HFFc6 (cell line): ENCODE results near the gene AOPEP. TPM values are rescaled to one million over a fixed set of nuclear protein-coding genes. Genes with fewer than 3 reads are reported as not detected.

Experiments
- DNase-seq: peaks from one replicate; pipeline ENCODE4 v3.0.0-alpha.2; 2018
- H3K27ac Mint-ChIP-seq: 2 replicates; pipeline ENCODE4 v1.8.0; 2020; ENCODE audit warnings: mild to moderate bottlenecking, mixed read lengths
- H3K27me3 Mint-ChIP-seq: 2 replicates; pipeline ENCODE4 v1.8.0; 2021; ENCODE audit warnings: mild to moderate bottlenecking, moderate library complexity, mixed read lengths; ENCODE audit not compliant: insufficient read depth
- H3K36me3 Mint-ChIP-seq: 2 replicates; pipeline ENCODE4 v1.8.0; 2021; ENCODE audit warnings: low read depth, mixed read lengths
- H3K4me1 Mint-ChIP-seq: 2 replicates; pipeline ENCODE4 v1.8.0; 2020; ENCODE audit warnings: low read depth, mixed read lengths
- H3K4me3 Mint-ChIP-seq: 2 replicates; pipeline ENCODE4 v1.8.0; 2020; ENCODE audit warnings: mild to moderate bottlenecking, moderate library complexity, mixed read lengths
- H3K9me3 Mint-ChIP-seq: 2 replicates; pipeline ENCODE4 v1.8.0; 2020; ENCODE audit warnings: mild to moderate bottlenecking, mixed read lengths
- CTCF ChIP-seq: fragments of 200-600 bp; sonication (generic); IDR thresholded peaks from 2 replicates; pipeline ENCODE4 v1.5.0; 2021; ENCODE audit warnings: antibody characterized with exemption, mild to moderate bottlenecking
- total RNA-seq, 6 experiments: library from RNA; stranded (reverse); fragmentation: NEBNext Ultra II Directional; extraction: Animal tissue kit (Norgen Biotek cat#: 25700); gene quantifications; 2 replicates in 1 of 6; 3 replicates in 5 of 6; pipeline ENCODE4 v1.2.3, GENCODE V29; 2021

Gene AOPEP
- total RNA-seq, 6 experiments from 2014 or later = 32.2 to 46.6 (median 36.3) TPM

- H3K27ac Mint-ChIP-seq = no peak overlapping the region
Observed at GRCh38 chr9:94703488-94704140, 22.9 kb upstream of the AOPEP start.

GRCh38 chr9:94705162-94705702 is 21.3 kb upstream of the AOPEP start:
- no peak for TF ChIP-seq CTCF
- DNase-seq = no peak
- H3K36me3 Mint-ChIP-seq = no peaks in the 10 kb centered on the region; the same call in 1 of the 2 replicates
- no peaks in the 10 kb centered on the region for H3K9me3 Mint-ChIP-seq
- H3K4me3 Mint-ChIP-seq = no peak overlapping the region
- peaks cover 17% of the 10 kb centered on the region for H3K4me1 Mint-ChIP-seq
- H3K27ac Mint-ChIP-seq = no peak overlapping the region
- H3K27me3 Mint-ChIP-seq = peaks cover 18% of the 10 kb centered on the region

More at GRCh38 chr9:94703488-94704140, 22.9 kb upstream of the AOPEP start:
- no peak for DNase-seq
- Mint-ChIP-seq H3K9me3 (no peaks in the 10 kb centered on the region), H3K36me3 (no peaks in the 10 kb centered on the region; the same call in 1 of the 2 replicates), H3K4me3 (no peak overlapping the region), H3K27me3 (peaks cover 18% of the 10 kb centered on the region), H3K4me1 (peaks cover 23% of the 10 kb centered on the region)
- TF ChIP-seq CTCF = no peak

- H3K4me1 Mint-ChIP-seq = peaks cover 12% of the 10 kb centered on the region
- no peak overlapping the region for H3K4me3 Mint-ChIP-seq
- TF ChIP-seq CTCF = no peak
- H3K36me3 Mint-ChIP-seq = no peaks in the 10 kb centered on the region; the same call in 1 of the 2 replicates
- peaks cover 20% of the 10 kb centered on the region for H3K27me3 Mint-ChIP-seq
- H3K9me3 Mint-ChIP-seq = no peaks in the 10 kb centered on the region
- no peak for DNase-seq
- no peak overlapping the region for H3K27ac Mint-ChIP-seq
Observed at GRCh38 chr9:94706922-94707321, 19.6 kb upstream of the AOPEP start.

GRCh38 chr9:94713436-94714215 is 12.9 kb upstream of the AOPEP start:
- Mint-ChIP-seq H3K27me3 (0 out of 2 replicates have a peak, but pooled peaks cover 2% of the 10 kb centered on the region), H3K4me3 (no peak overlapping the region), H3K36me3 (no peaks in the 10 kb centered on the region), H3K9me3 (no peaks in the 10 kb centered on the region), H3K27ac (peak overlapping the region; percentile 13; the same call in 1 of the 2 replicates), H3K4me1 (peaks cover 34% of the 10 kb centered on the region)
- peak; percentile 17 for DNase-seq
- no peak for TF ChIP-seq CTCF

- H3K36me3 Mint-ChIP-seq = no peaks in the 10 kb centered on the region
- 0 out of 2 replicates have a peak, but pooled peaks cover 2% of the 10 kb centered on the region for H3K27me3 Mint-ChIP-seq
- peak; percentile 11 for DNase-seq
- H3K4me1 Mint-ChIP-seq = peaks cover 34% of the 10 kb centered on the region
- H3K27ac Mint-ChIP-seq = no peak overlapping the region
- H3K4me3 Mint-ChIP-seq = no peak overlapping the region
- TF ChIP-seq CTCF = no peak
- H3K9me3 Mint-ChIP-seq = no peaks in the 10 kb centered on the region
Observed at GRCh38 chr9:94714494-94714893, 12.0 kb upstream of the AOPEP start.
